ENCODE data around the gene REEP1.

GRCh38 chr2:86249176-86249575, 88.2 kb downstream of the REEP1 start:
- TF ChIP-seq BHLHE40 (IDR thresholded peaks at IDR 0.05; ENCODE audit: borderline replicate concordance) (no peak), FOXA1 (IDR thresholded peaks at IDR 0.05) (no peak), CTBP1 (IDR thresholded peaks at IDR 0.05; ENCODE audit: borderline replicate concordance) (no peak), ARNT (IDR thresholded peaks at IDR 0.05) (no peak), PKNOX1 (IDR thresholded peaks at IDR 0.05) (no peak), FOXM1 (IDR thresholded peaks at IDR 0.05; ENCODE audit: borderline replicate concordance) (no peak)

Measured in HEK293T (cell line).